HG03064 (cell line): ENCODE measurements around the gene PPP1R37.

Source experiments
- ATAC-seq: cut with Tn5 transposase; IDR thresholded peaks from one replicate; pipeline ENCODE4 v1.9.1; 2021; ENCODE audit warnings: low read depth; ENCODE audit not compliant: unreplicated experiment

The PPP1R37 gene

GRCh38 chr19:45163751-45164460, 70.9 kb downstream of the PPP1R37 start:
- no peak for ATAC-seq

GRCh38 chr19:45164577-45165335, 71.8 kb downstream of the PPP1R37 start:
- ATAC-seq = no peak

DNA sequence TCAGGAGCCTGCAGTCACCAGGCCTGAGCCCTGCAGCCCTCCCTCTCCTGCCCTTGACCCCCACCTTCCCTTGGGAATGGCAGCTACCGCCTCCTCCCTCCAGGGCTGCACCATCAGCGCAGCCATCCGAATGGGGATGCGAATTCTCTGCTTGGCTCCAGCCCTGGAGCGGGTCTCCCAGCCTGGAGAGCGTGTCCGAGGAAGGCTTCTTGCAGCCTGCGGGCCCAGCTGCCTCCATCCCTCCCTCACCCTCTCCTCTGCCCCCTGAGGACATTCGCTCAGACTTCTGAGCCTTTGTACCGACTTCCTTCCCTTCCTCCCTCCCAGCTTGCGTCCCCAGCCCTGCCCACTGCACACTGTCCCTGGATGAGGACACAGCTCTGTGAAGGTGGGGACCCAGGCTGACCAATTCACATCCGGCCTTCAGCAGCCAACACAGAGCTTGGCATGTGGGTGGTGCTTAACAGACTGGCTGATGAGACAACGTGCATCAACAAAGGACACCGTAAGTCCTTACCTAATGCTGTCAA, 73.8 kb downstream of the PPP1R37 start:
- ATAC-seq = no peak

GRCh38 chr19:45168767-45169351, 75.9 kb downstream of the PPP1R37 start:
- ATAC-seq = no peak

- no peak for ATAC-seq
These were observed 76.6 kb downstream of the PPP1R37 start for GRCh38 chr19:45169602-45170001.

- no peak for ATAC-seq
These were observed 77.4 kb downstream of the PPP1R37 start for GRCh38 chr19:45170146-45171106.

DNA sequence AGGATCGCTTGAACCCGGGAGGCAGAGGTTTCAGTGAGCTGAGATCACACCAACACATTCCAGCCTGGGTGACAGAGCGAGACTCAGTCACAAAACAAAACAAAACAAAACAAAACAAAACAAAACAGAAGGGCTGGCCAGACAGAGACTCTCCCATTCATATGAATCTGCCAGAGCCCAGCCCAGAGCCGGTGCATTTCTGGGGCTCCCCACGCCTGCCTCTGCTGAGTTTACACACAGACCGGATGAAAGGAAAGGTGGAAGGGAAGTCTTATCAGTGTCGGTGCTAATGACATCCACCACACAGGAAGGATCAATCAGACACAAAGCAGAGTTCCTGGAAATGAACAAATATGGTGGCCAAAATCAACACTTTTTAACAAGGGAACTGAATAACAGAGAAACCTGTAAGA, 78.2 kb downstream of the PPP1R37 start:
- no peak for ATAC-seq

DNA sequence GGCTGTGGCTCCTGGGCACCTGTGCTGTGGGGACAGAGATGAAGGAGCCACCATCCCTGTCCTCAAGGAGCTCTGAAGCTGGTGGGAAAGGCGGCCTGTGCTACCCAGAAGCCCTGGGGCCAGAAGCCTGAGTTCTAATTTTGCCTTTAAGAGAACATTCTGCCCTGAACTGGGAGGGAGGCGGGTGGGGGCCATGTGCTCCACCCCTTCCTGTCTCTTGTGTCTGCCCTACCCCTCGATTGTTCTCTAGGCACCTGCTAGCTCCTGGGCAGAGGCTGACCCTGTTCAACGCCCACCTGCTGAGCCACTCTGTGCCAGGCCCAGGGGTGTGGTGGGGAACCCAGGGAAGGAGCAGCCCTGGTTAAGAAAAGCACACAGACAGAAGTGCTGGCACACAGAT, 79.2 kb downstream of the PPP1R37 start:
- ATAC-seq = no peak

DNA sequence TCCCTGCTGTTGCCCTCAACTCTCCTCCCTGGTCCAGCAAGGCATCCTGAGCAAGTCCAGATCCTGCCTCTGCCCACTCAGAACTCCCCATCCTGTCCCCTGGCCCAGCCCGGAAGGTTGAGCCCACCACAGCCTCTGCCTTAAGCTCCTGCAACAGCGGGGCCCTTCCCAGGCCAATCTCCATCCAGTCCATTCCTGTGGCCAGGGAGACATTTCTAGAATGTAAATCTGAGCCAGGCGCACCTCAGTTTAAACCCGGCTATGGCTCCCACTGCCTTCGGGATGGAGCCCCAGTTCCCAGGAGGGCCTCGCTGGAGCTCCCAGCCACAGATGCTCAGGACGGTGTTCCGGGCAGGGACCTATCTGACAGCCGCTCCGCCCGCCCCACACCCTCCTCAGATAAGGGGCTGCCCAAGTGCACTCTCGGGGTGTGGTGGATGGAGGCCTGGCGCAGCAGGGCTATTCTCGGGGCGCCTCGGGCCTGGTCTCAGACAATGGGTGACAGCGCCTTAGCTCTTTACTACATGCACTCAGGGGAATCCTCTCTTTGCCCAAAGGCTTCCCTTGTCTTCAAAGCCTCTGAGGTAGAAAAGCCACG, 79.7 kb downstream of the PPP1R37 start:
- no peak for ATAC-seq

DNA sequence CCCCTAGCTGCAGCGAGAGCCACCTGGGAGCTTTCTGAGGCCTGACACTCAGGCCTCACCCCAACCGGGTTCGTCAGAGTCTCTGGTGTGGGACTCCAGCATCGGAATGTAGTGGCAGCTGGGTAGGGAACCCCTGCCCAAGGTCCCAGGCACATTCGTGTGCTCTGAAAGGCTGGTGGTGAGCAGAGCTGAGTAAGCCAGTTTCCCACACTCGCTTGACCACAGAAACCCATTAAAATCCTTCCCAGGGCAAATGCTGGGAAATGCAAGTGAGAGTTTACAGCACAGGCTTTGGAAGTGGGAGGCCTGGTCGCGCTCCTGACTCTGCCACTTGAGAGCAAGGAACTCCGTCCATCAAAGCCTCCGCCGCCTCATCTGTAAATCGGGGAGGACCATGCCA, 80.8 kb downstream of the PPP1R37 start:
- ATAC-seq = no peak

DNA sequence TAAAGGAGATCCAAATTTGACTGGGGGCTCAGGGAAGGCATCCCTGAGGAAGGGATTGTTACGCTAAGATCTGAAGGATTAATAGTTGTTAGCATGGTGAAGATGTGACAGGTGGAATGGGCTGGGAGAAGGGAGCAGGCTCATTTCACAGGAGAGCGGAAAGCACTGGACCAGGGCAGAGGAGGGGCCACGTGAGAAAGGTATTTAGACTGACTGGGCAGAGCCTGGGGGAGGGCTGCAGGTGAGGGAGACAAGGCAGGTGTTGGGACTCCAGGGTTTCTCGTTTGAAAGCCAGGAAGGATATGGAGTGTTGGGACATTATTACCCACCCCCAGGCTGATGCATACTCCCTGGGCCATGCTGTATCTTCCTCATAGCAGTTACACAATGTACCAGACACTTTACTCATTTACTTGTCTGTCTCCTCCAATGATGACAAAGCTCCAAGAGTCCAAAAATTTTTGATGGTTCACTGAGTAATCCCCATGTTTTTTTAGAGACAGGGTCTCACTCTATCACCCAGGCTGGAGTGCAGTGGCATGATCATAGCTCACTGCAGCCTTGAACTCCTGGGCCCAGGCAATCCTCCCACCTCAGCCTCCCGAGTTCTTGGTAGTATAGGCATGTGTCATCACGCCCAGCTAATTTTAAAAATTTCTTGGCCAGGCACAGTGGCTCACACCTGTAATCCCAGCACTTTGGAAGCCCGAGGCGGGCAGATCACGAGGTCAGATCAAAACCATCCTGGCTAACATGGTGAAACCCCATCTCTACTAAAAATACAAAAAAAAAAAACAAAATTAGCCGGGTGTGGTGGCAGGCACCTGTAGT, 82.8 kb downstream of the PPP1R37 start:
- no peak for ATAC-seq

GRCh38 chr19:45177817-45178261, 84.9 kb downstream of the PPP1R37 start, which contains the start of gene TRAPPC6A:
TSS of gene TRAPPC6A (minus strand) at chr19:45178237. CDS start at chr19:45178218, 19 bp downstream.
- ATAC-seq = peak; percentile 8

DNA sequence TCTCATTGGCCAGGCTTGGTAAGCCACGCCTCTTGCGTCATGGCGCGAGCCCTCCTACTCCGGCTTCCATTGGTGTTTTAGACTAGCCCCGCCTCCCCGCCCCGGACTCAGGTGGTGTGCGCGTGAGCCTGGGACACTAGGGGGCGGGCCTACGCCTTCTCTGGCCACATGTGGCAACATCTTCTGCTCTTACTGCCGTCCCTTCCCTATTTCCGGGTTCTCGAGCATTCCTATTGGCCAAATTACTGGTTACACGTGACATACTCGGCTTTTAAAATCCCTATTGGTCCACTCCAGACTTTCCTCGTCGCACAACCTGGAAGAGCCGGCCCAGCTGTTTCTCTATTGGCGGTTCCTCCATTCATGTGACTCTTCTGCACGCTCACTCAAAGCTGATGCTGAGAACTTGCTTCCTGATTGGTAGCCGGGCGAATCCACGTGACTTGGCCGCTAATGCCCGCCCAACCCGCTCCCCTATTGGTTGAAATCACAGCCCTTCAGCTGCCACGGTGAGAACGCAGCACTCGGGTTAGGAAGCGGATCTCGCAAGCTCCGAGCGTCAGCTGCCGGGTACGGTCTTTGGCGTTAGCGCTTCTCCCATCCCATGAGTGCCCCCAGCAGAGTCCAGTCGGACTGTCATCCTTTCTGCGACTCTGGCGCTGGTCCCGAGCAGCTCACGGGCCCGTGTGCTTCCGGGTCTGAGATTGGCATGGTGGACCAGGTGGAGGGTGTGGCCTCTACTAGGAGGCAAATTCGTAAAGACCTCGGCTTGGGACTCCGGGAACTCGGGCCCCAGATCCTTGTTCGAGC, 85.5 kb downstream of the PPP1R37 start, which contains the start of gene BLOC1S3:
BLOC1S3 (plus strand) TSS at position 523 of the 810 bp plus-strand sequence. CDS start 513 bp downstream, outside the sequence.
- ATAC-seq = peak; percentile 74

- no peak for ATAC-seq
These were observed 86.3 kb downstream of the PPP1R37 start for GRCh38 chr19:45179072-45179891.

DNA sequence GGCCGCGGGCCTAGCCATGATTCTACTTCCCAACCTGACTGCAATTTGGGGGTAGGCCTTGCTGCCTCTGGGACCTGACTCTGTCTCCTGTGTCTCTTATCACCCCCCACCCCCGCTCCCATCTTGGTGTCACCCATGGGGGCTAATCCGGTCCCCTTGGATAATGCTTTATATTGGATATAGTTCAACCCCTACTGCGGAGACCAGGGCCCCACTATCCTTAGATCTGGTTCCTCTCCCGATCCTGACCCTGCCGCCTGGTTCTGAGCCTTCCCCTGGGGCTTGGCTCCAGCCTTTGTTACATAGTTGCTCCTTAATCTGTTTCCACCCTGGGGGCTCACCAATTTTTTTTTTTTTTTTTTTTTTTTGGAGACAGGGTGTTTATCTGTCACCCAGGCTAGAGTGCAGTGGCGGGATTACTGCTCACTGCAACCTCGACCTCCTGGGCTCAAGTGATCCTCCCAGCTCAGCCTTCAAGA, 87.0 kb downstream of the PPP1R37 start:
- no peak for ATAC-seq

- no peak for ATAC-seq
These were observed 88.0 kb downstream of the PPP1R37 start for GRCh38 chr19:45180936-45181335.

GRCh38 chr19:45182758-45183157, 89.8 kb downstream of the PPP1R37 start:
- ATAC-seq = no peak
